ENCODE results near the gene VAX1. TPM values are rescaled to one million over a fixed set of nuclear protein-coding genes. Genes with fewer than 3 reads are reported as not detected.
"Not testable (repeated sequence)": the region's sequence is repeated elsewhere in the genome, so short reads cannot be mapped to it uniquely, and the experiment has no call there.

Gene VAX1, protein sequence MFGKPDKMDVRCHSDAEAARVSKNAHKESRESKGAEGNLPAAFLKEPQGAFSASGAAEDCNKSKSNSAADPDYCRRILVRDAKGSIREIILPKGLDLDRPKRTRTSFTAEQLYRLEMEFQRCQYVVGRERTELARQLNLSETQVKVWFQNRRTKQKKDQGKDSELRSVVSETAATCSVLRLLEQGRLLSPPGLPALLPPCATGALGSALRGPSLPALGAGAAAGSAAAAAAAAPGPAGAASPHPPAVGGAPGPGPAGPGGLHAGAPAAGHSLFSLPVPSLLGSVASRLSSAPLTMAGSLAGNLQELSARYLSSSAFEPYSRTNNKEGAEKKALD
- total RNA-seq, result not detected

DNA sequence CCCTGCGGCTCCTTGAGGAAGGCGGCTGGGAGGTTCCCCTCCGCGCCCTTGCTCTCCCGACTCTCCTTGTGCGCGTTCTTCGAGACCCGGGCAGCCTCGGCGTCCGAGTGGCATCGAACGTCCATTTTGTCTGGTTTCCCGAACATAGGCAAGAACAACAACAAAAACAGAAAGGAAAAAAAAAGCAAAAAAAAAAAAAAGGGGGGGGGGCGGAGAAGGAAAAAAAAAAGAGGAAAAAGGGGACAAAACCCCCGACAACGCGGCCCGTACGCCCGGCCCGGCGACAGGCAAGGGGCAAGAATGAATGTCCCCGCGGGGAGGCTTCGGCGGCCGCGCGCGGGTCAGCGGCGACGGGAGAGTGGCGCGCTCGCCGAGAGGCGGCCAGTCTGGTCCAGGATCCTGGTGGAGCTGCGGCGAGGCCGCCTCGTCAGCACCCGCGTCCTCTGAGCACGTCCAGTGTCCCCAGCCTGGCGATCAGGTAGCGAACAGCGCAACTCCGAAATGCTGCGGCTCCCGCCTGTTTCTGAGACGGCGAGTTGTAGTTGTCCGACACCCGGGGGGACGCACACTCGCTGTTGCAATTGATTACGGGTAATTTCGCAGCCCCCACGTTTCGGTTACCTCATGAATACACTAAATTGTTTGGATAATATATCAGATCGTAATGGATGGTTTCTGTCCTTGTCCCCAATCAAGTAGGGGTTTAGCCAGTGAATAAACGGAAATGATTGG lies at the start of gene VAX1:
Gene VAX1 (minus strand): TSS at position 360 of the 732 bp plus-strand sequence. CDS start 214 bp downstream, at position 146.
- H3K4me3 ChIP-seq, result peak within 1 kb of the TSS; percentile 52 to 53
- TF ChIP-seq, protein P1, sequence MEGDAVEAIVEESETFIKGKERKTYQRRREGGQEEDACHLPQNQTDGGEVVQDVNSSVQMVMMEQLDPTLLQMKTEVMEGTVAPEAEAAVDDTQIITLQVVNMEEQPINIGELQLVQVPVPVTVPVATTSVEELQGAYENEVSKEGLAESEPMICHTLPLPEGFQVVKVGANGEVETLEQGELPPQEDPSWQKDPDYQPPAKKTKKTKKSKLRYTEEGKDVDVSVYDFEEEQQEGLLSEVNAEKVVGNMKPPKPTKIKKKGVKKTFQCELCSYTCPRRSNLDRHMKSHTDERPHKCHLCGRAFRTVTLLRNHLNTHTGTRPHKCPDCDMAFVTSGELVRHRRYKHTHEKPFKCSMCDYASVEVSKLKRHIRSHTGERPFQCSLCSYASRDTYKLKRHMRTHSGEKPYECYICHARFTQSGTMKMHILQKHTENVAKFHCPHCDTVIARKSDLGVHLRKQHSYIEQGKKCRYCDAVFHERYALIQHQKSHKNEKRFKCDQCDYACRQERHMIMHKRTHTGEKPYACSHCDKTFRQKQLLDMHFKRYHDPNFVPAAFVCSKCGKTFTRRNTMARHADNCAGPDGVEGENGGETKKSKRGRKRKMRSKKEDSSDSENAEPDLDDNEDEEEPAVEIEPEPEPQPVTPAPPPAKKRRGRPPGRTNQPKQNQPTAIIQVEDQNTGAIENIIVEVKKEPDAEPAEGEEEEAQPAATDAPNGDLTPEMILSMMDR (IDR thresholded peaks at IDR 0.05), result no peak
- DNase-seq (ENCODE audit: low spot score in 2 of 2), result no peak
- H3K27me3 ChIP-seq, result peaks cover 31% of the 10 kb centered on the region
- H3K9me3 ChIP-seq, result no peaks in the 10 kb centered on the region
- H3K4me1 ChIP-seq, result peaks cover 0 to 12% of the 10 kb centered on the region in 2 donors
- intact Hi-C loops (cut with DNase I), result no loop called here
- no peaks in the 10 kb centered on the region for H3K36me3 ChIP-seq
- H3K27ac ChIP-seq, result no peak within 1 kb of the TSS

DNA sequence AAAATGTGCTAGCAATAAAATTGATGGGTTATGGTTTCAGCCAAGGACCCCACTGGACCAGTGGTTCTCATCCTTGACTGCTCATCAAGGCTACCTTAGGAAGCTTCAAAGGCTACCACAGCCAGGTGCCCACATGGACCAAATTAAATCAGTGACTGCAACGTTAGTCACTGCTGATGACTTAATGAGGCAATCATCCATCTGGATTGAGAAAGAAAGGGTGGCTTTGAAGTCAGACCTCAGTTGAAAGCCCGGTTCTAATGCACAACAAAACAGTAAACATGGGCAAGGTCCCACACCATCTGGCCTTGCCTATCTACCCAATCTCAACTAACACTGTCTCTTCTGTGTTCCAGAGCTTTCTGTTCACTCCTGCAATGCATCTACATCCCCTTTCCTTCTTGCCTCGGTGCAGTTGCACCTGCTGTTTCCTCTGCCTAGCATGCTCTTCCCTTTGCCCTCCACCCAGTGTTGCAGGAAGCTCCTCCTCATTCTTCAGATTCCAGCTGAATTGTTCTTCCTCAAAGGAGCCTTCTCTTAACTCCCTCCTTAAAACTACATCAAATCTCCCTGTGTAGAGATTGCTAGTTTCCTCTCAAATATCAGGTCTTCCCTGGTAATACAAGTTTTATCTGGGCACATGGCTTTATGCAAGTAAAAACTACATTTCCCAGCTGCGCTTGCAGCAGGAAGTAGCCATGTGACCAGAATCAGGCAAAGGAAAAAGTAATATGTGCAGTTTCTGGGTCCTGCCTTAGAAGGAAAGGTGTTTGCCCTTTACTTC lies 49.0 kb upstream of the VAX1 start:
- DNase-seq (ENCODE audit: low spot score in 2 of 2), result no peak
- Histone ChIP-seq H3K9me3 (no peaks in the 10 kb centered on the region), H3K36me3 (no peaks in the 10 kb centered on the region), H3K27ac (no peak overlapping the region), H3K27me3 (no peaks in the 10 kb centered on the region), H3K4me1 (no peaks in the 10 kb centered on the region), H3K4me3 (no peak overlapping the region)
- intact Hi-C loops (cut with DNase I), result no loop called here
- TF ChIP-seq, protein P1 (IDR thresholded peaks at IDR 0.05), result no peak

DNA sequence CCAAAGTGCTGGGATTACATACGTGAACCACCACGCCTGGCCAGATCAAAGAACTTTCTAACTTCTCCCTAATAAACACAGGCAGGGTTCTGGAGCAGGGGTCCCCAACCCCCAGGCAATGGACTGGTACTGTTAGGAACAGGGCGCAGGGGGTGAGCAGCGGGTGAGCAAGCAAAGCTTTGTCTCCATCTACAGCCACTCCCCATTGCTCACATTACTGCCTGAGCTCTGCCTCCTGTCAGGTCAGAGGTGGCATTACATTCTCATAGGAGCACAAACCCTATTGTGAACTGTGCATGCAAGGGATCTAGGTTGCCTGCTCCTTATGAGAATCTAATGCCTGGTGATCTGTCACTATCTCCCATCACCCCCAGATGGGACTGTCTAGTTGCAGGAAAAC lies 47.7 kb upstream of the VAX1 start:
- H3K27ac ChIP-seq, result not testable (repeated sequence)

DNA sequence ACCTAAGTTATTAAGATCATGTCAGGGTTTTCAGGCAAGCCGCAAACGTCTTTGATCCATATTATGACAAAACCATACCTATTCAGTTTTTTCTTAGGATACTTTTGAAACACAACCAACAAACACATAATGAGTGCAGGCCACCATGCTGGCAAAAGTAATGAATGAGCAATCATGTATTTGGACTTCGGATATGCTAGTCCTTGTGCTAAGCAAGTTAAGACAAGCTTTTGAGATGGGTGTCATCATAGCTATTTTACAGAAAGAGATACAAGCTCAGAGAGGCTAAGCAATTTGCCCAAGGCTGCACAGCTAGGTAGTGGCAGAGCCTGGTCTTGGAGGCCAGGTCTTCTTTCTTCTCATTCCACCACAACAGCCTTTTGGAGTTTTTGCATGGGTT lies 46.8 kb upstream of the VAX1 start:
- Histone ChIP-seq H3K36me3 (no peaks in the 10 kb centered on the region), H3K27me3 (no peaks in the 10 kb centered on the region), H3K9me3 (no peaks in the 10 kb centered on the region), H3K4me3 (no peak overlapping the region), H3K27ac (no peak overlapping the region), H3K4me1 (no peaks in the 10 kb centered on the region)
- intact Hi-C loops (cut with DNase I), result no loop called here
- DNase-seq (ENCODE audit: low spot score in 2 of 2), result no peak
- TF ChIP-seq, protein P1 (IDR thresholded peaks at IDR 0.05), result no peak

More for the DNA sequence above, 47.7 kb upstream of the VAX1 start:
- DNase-seq (ENCODE audit: low spot score in 2 of 2); intact Hi-C loops (cut with DNase I); H3K27me3 ChIP-seq; H3K4me3 ChIP-seq; H3K4me1 ChIP-seq; H3K9me3 ChIP-seq; H3K36me3 ChIP-seq: not testable (repeated sequence)

DNA sequence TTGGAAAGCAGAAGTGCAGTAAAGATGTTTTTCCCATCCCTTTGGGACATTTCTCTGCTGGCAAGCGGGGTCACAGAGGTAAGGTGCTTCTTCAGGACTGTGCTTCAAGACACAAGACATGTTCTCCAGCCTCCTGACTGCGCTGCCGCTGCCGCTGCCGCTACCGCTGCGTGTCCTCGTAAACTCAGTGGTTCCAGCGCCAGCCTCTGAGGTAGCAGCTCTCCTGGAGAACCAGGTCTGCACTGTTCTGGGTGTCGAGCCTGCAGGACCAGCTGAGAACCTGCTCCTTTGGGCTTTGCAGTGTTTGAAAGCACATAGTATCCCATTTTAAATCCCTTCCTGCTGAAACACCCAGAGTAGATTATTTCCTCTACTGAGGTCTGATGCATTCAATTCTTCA lies 46.2 kb upstream of the VAX1 start:
- Histone ChIP-seq H3K27me3 (no peaks in the 10 kb centered on the region), H3K27ac (no peak overlapping the region), H3K4me1 (no peaks in the 10 kb centered on the region), H3K36me3 (no peaks in the 10 kb centered on the region), H3K9me3 (no peaks in the 10 kb centered on the region), H3K4me3 (no peak overlapping the region)
- TF ChIP-seq, protein P1 (IDR thresholded peaks at IDR 0.05), result no peak
- no peak for DNase-seq (ENCODE audit: low spot score in 2 of 2)
- intact Hi-C loops (cut with DNase I), result no loop called here

Data from ascending aorta (tissue), 2 donors.